CD8-positive, alpha-beta memory T cell (primary cell): ENCODE measurements around the gene SPPL2A. TPM values are rescaled to one million over a fixed set of nuclear protein-coding genes. Genes with fewer than 3 reads are reported as not detected.
"Not testable (repeated sequence)": the region's sequence is repeated elsewhere in the genome, so short reads cannot be mapped to it uniquely, and the experiment has no call there.

Source experiments
- CTCF ChIA-PET: fragments of 350-600 bp; sonication (Branson Sonifier 250); formaldehyde crosslinking; loops from one replicate; lab custom pipeline; 2021; ENCODE audit warnings: antibody characterized with exemption; lab: Charles Lee
- POLR2A ChIA-PET: fragments of 350-600 bp; sonication (Branson Sonifier 250); formaldehyde crosslinking; loops from one replicate; lab custom pipeline; 2021; ENCODE audit warnings: antibody characterized with exemption; lab: Charles Lee
- DNase-seq, 5 donors: peaks; one replicate each; pipeline versions ENCODE4 v3.0.0 to v3.0.0-alpha.2; 2020 to 2022; ENCODE audit warnings: mixed read lengths in 1 of 5
- H3K27ac ChIP-seq: one replicate; pipeline ENCODE4 v1.7.0; 2013; ENCODE audit warnings: low read depth, mild to moderate bottlenecking, low read length, moderate library complexity
- H3K27me3 ChIP-seq: 2 replicates; pipeline ENCODE4 v1.7.0; 2013; ENCODE audit warnings: low read length, mild to moderate bottlenecking; ENCODE audit not compliant: insufficient read depth, poor library complexity, severe bottlenecking
- H3K36me3 ChIP-seq: 2 replicates; pipeline ENCODE4 v1.7.0; 2013; ENCODE audit warnings: mild to moderate bottlenecking, low read length, moderate library complexity; ENCODE audit not compliant: insufficient read depth
- H3K4me1 ChIP-seq: 2 replicates; pipeline ENCODE4 v1.7.0; 2013; ENCODE audit warnings: mild to moderate bottlenecking, low read length, moderate library complexity; ENCODE audit not compliant: insufficient read depth
- H3K4me3 ChIP-seq: 2 replicates; pipeline ENCODE4 v1.7.0; 2013; ENCODE audit warnings: mild to moderate bottlenecking, low read length
- H3K9me3 ChIP-seq: 2 replicates; pipeline ENCODE4 v1.7.0; 2013; ENCODE audit warnings: mild to moderate bottlenecking, low read length
- H3K27ac Mint-ChIP-seq, 8 donors: one replicate each; pipeline ENCODE4 v1.8.0; 2020 to 2021; ENCODE audit warnings: mixed read lengths in 8 of 8, mild to moderate bottlenecking in 6 of 8, inconsistent platforms in 3 of 8, moderate library complexity in 3 of 8
- H3K27me3 Mint-ChIP-seq, 2 donors: one replicate each; pipeline ENCODE4 v1.8.0; 2020 to 2021; ENCODE audit warnings: mixed read lengths in 2 of 2, mild to moderate bottlenecking in 1 of 2, moderate library complexity in 1 of 2
- H3K36me3 Mint-ChIP-seq, 3 donors: one replicate each; pipeline ENCODE4 v1.8.0; 2020 to 2021; ENCODE audit warnings: mixed read lengths in 3 of 3, inconsistent platforms in 1 of 3, mild to moderate bottlenecking in 1 of 3
- H3K4me1 Mint-ChIP-seq, 3 donors: one replicate each; pipeline ENCODE4 v1.8.0; 2020 to 2021; ENCODE audit warnings: mixed read lengths in 3 of 3, inconsistent platforms in 1 of 3, mild to moderate bottlenecking in 1 of 3
- H3K4me3 Mint-ChIP-seq, 7 donors: one replicate each; pipeline ENCODE4 v1.8.0; 2020 to 2021; ENCODE audit warnings: mixed read lengths in 7 of 7, mild to moderate bottlenecking in 6 of 7, moderate library complexity in 4 of 7, inconsistent platforms in 2 of 7
- H3K9me3 Mint-ChIP-seq, 5 donors: one replicate each; pipeline ENCODE4 v1.8.0; 2020 to 2022; ENCODE audit warnings: mixed read lengths in 5 of 5, mild to moderate bottlenecking in 3 of 5, moderate library complexity in 2 of 5, inconsistent platforms in 1 of 5
- polyA plus RNA-seq: library from polyadenylated mRNA; unstranded; fragments of 300-500 nt; fragmentation: Illumina TruSeq; gene quantifications from one replicate; pipeline ENCODE4 v1.2.3, GENCODE V29; 2021
- total RNA-seq, 2 experiments: library from RNA; stranded (reverse); gene quantifications; one replicate each; pipeline ENCODE4 v1.2.3, GENCODE V29; 2021

The SPPL2A gene
- 100 to 1,000 TPM; 105 TPM for total RNA-seq
- polyA plus RNA-seq, result 68.6 TPM

GRCh38 chr15:50765195-50765967 lies at the start of gene SPPL2A:
SPPL2A (minus strand) TSS chr15:50765706; CDS start chr15:50765533, 173 bp downstream.
- Histone ChIP-seq H3K9me3 (no peaks in the 10 kb centered on the region), H3K27me3 (no peaks in the 10 kb centered on the region), H3K36me3 (no peaks in the 10 kb centered on the region), H3K4me1 (peaks cover 12% of the 10 kb centered on the region), H3K4me3 (peak within 1 kb of the TSS; percentile 91), H3K27ac (peak within 1 kb of the TSS; percentile 88)
- peak within 1 kb of the TSS; percentile 87 to 99 (median 96) for H3K27ac Mint-ChIP-seq
- peaks cover 0 to 10% (median 0%) of the 10 kb centered on the region in 3 donors for H3K36me3 Mint-ChIP-seq
- H3K27me3 Mint-ChIP-seq, result no peaks in the 10 kb centered on the region
- POLR2A ChIA-PET, result interaction anchor here (0.6 to 1.4 kb wide), 3 partner anchors 12 to 411 kb away, joined by 3 read pairs; partner anchors contain the start of gene GABPB1
- peak within 1 kb of the TSS; percentile 88 to 98 (median 93) for H3K4me3 Mint-ChIP-seq
- peaks cover 38 to 55% (median 52%) of the 10 kb centered on the region in 3 donors for H3K4me1 Mint-ChIP-seq
- CTCF ChIA-PET, result interaction anchor here (1.2 to 1.5 kb wide), 2 partner anchors 9 to 111 kb away, joined by 3 to 4 read pairs; no protein-coding TSS in a partner anchor
- H3K9me3 Mint-ChIP-seq, result no peaks in the 10 kb centered on the region
- peak; percentile 70 to 85 (median 75) for DNase-seq

DNA sequence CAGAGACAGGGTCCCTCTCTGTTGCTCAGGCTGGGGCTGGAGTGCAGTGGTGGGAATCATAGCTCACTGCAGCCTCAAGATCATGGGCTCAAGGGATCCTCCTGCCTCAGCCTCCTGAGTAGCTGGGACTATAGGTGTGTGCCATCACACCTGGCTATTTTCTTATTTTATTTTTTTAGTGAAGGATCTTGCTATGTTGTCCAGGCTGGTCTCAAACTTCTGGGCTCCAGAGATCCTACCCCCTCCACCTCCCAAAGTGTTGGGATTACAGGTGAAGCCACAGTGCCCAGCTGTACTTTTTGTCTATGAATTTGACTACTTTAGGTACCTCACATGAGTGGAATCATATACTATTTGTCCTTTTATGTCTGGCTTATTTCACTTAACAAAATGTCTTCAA lies 49.1 kb upstream of the SPPL2A start:
- no peaks in the 10 kb centered on the region for H3K9me3 Mint-ChIP-seq
- no peak overlapping the region for H3K27ac ChIP-seq
- no peaks in the 10 kb centered on the region for H3K4me1 ChIP-seq
- no peaks in the 10 kb centered on the region for H3K4me1 Mint-ChIP-seq
- no peaks in the 10 kb centered on the region for H3K27me3 ChIP-seq
- H3K36me3 Mint-ChIP-seq, result no peaks in the 10 kb centered on the region
- H3K4me3 ChIP-seq, result no peak overlapping the region
- H3K27me3 Mint-ChIP-seq, result peaks cover 2 to 12% of the 10 kb centered on the region in 2 donors
- H3K4me3 Mint-ChIP-seq, result no peak overlapping the region
- ChIA-PET CTCF (no interaction called here), POLR2A (no interaction called here)
- no peaks in the 10 kb centered on the region for H3K9me3 ChIP-seq
- no peaks in the 10 kb centered on the region for H3K36me3 ChIP-seq
- no peak overlapping the region for H3K27ac Mint-ChIP-seq
- no peak for DNase-seq

DNA sequence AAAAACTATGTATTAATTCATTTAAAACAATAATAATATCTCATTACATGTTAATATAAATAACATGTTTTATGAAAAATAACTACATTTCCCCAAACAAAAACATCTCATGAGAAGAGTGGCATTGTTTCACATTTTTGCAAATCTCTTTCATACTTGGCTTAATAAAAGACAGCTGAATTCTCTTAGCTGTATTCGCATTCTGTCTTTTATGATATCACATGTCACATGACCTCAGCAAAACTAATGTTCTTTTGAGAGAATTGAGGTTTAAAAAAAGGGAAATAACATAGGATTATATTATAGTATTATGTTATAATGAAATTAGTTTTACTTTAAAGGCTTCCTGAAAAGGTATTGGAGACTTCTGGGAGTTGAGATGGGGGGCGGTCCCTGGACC lies 48.4 kb upstream of the SPPL2A start:
- Mint-ChIP-seq H3K36me3 (no peaks in the 10 kb centered on the region), H3K27me3 (peaks cover 2 to 8% of the 10 kb centered on the region in 2 donors), H3K4me3 (no peak overlapping the region), H3K9me3 (no peaks in the 10 kb centered on the region), H3K27ac (peak overlapping the region in 1 of 8 donors; percentile 43), H3K4me1 (no peaks in the 10 kb centered on the region)
- POLR2A ChIA-PET, result no interaction called here
- CTCF ChIA-PET, result no interaction called here
- Histone ChIP-seq H3K4me1 (no peaks in the 10 kb centered on the region), H3K9me3 (no peaks in the 10 kb centered on the region), H3K36me3 (no peaks in the 10 kb centered on the region), H3K4me3 (no peak overlapping the region), H3K27ac (no peak overlapping the region), H3K27me3 (no peaks in the 10 kb centered on the region)
- no peak for DNase-seq

- H3K9me3 ChIP-seq, result no peaks in the 10 kb centered on the region
- no peaks in the 10 kb centered on the region for H3K9me3 Mint-ChIP-seq
- H3K4me1 ChIP-seq, result no peaks in the 10 kb centered on the region
- no peak for DNase-seq
- no peak overlapping the region for H3K4me3 Mint-ChIP-seq
- no peaks in the 10 kb centered on the region for H3K36me3 ChIP-seq
- no peaks in the 10 kb centered on the region for H3K4me1 Mint-ChIP-seq
- no peak overlapping the region for H3K27ac ChIP-seq
- no peak overlapping the region for H3K4me3 ChIP-seq
- H3K27ac Mint-ChIP-seq, result no peak overlapping the region
- no peaks in the 10 kb centered on the region for H3K27me3 ChIP-seq
- H3K36me3 Mint-ChIP-seq, result no peaks in the 10 kb centered on the region
- ChIA-PET CTCF (no interaction called here), POLR2A (no interaction called here)
- peaks cover 2 to 5% of the 10 kb centered on the region in 2 donors for H3K27me3 Mint-ChIP-seq
Measured at GRCh38 chr15:50813089-50813488, 47.6 kb upstream of the SPPL2A start.

DNA sequence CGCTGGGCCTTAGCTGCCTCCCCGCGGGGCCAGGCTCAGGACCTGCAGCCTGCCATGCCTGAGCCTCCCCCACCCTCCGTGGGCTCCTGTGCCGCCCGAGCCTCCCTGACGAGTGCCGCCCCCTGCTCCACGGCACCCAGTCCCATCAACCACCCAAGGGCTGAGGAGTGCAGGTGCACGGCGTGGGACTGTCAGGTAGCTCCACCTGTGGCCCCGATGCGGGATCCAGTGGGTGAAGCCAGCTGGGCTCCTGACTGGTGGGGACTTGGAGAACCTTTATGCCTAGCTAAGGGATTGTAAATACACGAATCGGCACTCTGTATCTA lies 46.6 kb upstream of the SPPL2A start:
- H3K4me3 Mint-ChIP-seq, H3K4me3 ChIP-seq, H3K9me3 Mint-ChIP-seq, H3K9me3 ChIP-seq, H3K36me3 Mint-ChIP-seq, H3K4me1 ChIP-seq, H3K36me3 ChIP-seq, H3K27ac ChIP-seq, POLR2A ChIA-PET, H3K27me3 Mint-ChIP-seq, CTCF ChIA-PET, H3K27ac Mint-ChIP-seq, DNase-seq, H3K27me3 ChIP-seq, H3K4me1 Mint-ChIP-seq: not testable (repeated sequence)

- H3K27me3 ChIP-seq, H3K27ac Mint-ChIP-seq, H3K9me3 ChIP-seq, H3K4me3 ChIP-seq, H3K27ac ChIP-seq, H3K36me3 ChIP-seq, H3K36me3 Mint-ChIP-seq, H3K27me3 Mint-ChIP-seq, H3K4me3 Mint-ChIP-seq, CTCF ChIA-PET, H3K4me1 Mint-ChIP-seq, H3K9me3 Mint-ChIP-seq, DNase-seq, H3K4me1 ChIP-seq: not testable (repeated sequence)
- POLR2A ChIA-PET, result interaction anchor here (0.7 kb wide), 1 partner anchor 49 kb away, joined by 8 read pairs; no protein-coding TSS in a partner anchor
Measured at GRCh38 chr15:50811461-50812180, 46.1 kb upstream of the SPPL2A start.

DNA sequence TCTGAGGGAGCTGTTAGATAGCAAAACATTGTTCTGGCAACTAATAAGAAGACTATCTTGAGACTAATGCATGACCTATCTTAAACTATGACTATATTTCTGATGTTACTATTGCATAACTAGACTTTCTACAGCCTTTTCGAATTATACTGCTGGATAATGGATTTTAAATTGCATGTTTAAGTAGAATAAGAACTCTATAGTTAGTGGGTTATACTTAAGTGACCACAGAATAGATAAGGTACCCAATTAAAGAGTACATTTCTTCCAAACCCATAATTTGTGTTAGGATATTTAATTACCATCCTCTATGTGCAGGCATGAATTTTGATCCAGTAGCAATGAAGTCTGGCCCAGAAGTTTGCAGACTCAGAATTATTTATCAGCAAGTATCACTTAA lies 44.6 kb upstream of the SPPL2A start:
- Histone ChIP-seq H3K9me3 (no peaks in the 10 kb centered on the region), H3K27me3 (no peaks in the 10 kb centered on the region), H3K4me3 (no peak overlapping the region), H3K36me3 (no peaks in the 10 kb centered on the region), H3K27ac (no peak overlapping the region), H3K4me1 (no peaks in the 10 kb centered on the region)
- H3K4me1 Mint-ChIP-seq, result no peaks in the 10 kb centered on the region
- no peak overlapping the region for H3K4me3 Mint-ChIP-seq
- CTCF ChIA-PET, result interaction anchor here (0.6 kb wide), 1 partner anchor 96 kb away, joined by 3 read pairs; no protein-coding TSS in a partner anchor
- POLR2A ChIA-PET, result no interaction called here
- no peaks in the 10 kb centered on the region for H3K9me3 Mint-ChIP-seq
- H3K36me3 Mint-ChIP-seq, result no peaks in the 10 kb centered on the region
- no peak for DNase-seq
- no peak overlapping the region for H3K27ac Mint-ChIP-seq
- peaks cover 0 to 6% of the 10 kb centered on the region in 2 donors for H3K27me3 Mint-ChIP-seq

DNA sequence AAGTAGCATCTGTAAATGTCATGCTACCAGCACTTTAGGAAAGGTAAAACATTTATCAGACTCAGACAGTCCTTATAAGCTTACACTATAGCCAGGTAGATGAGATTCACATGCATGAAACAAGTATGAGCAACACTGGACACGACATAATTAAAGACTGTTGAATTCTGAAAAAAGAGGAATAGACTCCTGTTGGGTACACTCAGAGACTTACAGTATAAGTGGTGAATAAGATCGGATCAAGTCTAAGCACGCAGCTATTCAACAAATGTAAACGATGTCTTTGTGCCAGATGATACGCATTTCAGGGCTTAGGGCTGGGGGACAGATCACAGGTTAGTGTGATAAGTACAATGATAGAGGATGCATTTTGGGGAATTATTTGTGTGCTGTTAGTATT lies 43.2 kb upstream of the SPPL2A start:
- POLR2A ChIA-PET, result interaction anchor here (0.6 kb wide), 1 partner anchor 98 kb away, joined by 4 read pairs; no protein-coding TSS in a partner anchor

More for the DNA sequence above, 43.2 kb upstream of the SPPL2A start:
- H3K27me3 Mint-ChIP-seq, result peaks cover 0 to 6% of the 10 kb centered on the region in 2 donors
- CTCF ChIA-PET, result no interaction called here
- H3K4me3 Mint-ChIP-seq, result no peak overlapping the region
- no peak for DNase-seq
- peaks cover 0 to 4% (median 0%) of the 10 kb centered on the region in 3 donors for H3K36me3 Mint-ChIP-seq
- Histone ChIP-seq H3K36me3 (no peaks in the 10 kb centered on the region), H3K9me3 (no peaks in the 10 kb centered on the region), H3K4me1 (no peaks in the 10 kb centered on the region), H3K27me3 (no peaks in the 10 kb centered on the region), H3K4me3 (no peak overlapping the region), H3K27ac (no peak overlapping the region)
- no peaks in the 10 kb centered on the region for H3K4me1 Mint-ChIP-seq
- H3K9me3 Mint-ChIP-seq, result no peaks in the 10 kb centered on the region
- no peak overlapping the region for H3K27ac Mint-ChIP-seq
